Raji (cell line): Measurements from ENCODE around the gene KLHL33.

Source experiments
- POLR2A ChIP-seq: IDR thresholded peaks from 2 replicates; pipeline ENCODE4 v1.6.1; 2011; ENCODE audit warnings: low read depth, low read length, control low read depth; ENCODE audit not compliant: insufficient read depth

KLHL33 gene

GRCh38 chr14:20428010-20428365 is 8.0 kb downstream of the KLHL33 start:
- TF ChIP-seq POLR2A, result no peak

- TF ChIP-seq POLR2A, result no peak
Measured at GRCh38 chr14:20427231-20428009, 8.5 kb downstream of the KLHL33 start.

- no peak for TF ChIP-seq POLR2A
Measured at GRCh38 chr14:20424851-20425250, 11.1 kb downstream of the KLHL33 start.

- TF ChIP-seq POLR2A, result no peak
Measured at GRCh38 chr14:20422886-20423285, 13.1 kb downstream of the KLHL33 start.

- TF ChIP-seq POLR2A, result no peak
Measured at GRCh38 chr14:20421267-20421666, 14.7 kb downstream of the KLHL33 start.

GRCh38 chr14:20419419-20419818 is 16.5 kb downstream of the KLHL33 start:
- TF ChIP-seq POLR2A, result no peak

GRCh38 chr14:20418501-20418909 is 17.5 kb downstream of the KLHL33 start:
- TF ChIP-seq POLR2A, result no peak

GRCh38 chr14:20417250-20418186 is 18.4 kb downstream of the KLHL33 start:
- no peak for TF ChIP-seq POLR2A

- no peak for TF ChIP-seq POLR2A
Measured at GRCh38 chr14:20416223-20416622, 19.7 kb downstream of the KLHL33 start.

- no peak for TF ChIP-seq POLR2A
Measured at GRCh38 chr14:20415782-20416206, 20.2 kb downstream of the KLHL33 start.

- TF ChIP-seq POLR2A, result no peak
Measured at GRCh38 chr14:20413744-20414082, 22.3 kb downstream of the KLHL33 start.

GRCh38 chr14:20412876-20413743 is 22.9 kb downstream of the KLHL33 start, which contains the start of gene TEP1:
TEP1 (minus strand) TSS chr14:20413501; CDS start chr14:20408439, 5,062 bp downstream.
- peak; percentile 72 for TF ChIP-seq POLR2A

GRCh38 chr14:20412411-20412810 is 23.6 kb downstream of the KLHL33 start:
- no peak for TF ChIP-seq POLR2A

- TF ChIP-seq POLR2A, result no peak
Measured at GRCh38 chr14:20409226-20409625, 26.7 kb downstream of the KLHL33 start.

GRCh38 chr14:20403521-20403920 is 32.4 kb downstream of the KLHL33 start:
- no peak for TF ChIP-seq POLR2A
